LHCN-M2 (cell line): ENCODE data around the gene ARHGAP6. TPM values are rescaled to one million over a fixed set of nuclear protein-coding genes. Genes with fewer than 3 reads are reported as not detected.
"Not testable (repeated sequence)": the region's sequence is repeated elsewhere in the genome, so short reads cannot be mapped to it uniquely, and the experiment has no call there.

Source experiments
- DNase-seq: peaks from one replicate; pipeline ENCODE4 v3.0.0-alpha.2; 2012; ENCODE audit warnings: low read depth
- total RNA-seq: library from RNA; depleted of rRNA; stranded (reverse); fragments of >200 nt; gene quantifications from 2 replicates; pipeline ENCODE4 v1.2.3, GENCODE V29; 2014

The ARHGAP6 gene
- total RNA-seq, 1 experiment from 2014 or later = 5.2 TPM

- no peak for DNase-seq
These were observed 423.0 kb downstream of the ARHGAP6 start for GRCh38 chrX:11242704-11243103.

GRCh38 chrX:11241720-11242119 lies 424.0 kb downstream of the ARHGAP6 start:
- no peak for DNase-seq

- DNase-seq = peak; percentile 53
These were observed 426.5 kb downstream of the ARHGAP6 start for GRCh38 chrX:11239230-11239629.

- not testable (repeated sequence) for DNase-seq
These were observed 430.3 kb downstream of the ARHGAP6 start for GRCh38 chrX:11235377-11235776.

GRCh38 chrX:11215191-11215921 lies 450.4 kb downstream of the ARHGAP6 start:
- DNase-seq = no peak

GRCh38 chrX:11214346-11215190 lies 451.2 kb downstream of the ARHGAP6 start:
- no peak for DNase-seq

- no peak for DNase-seq
These were observed 453.0 kb downstream of the ARHGAP6 start for GRCh38 chrX:11212741-11213140.

GRCh38 chrX:11210415-11210801 lies 455.3 kb downstream of the ARHGAP6 start:
- peak; percentile 22 for DNase-seq

GRCh38 chrX:11209798-11210414 lies 455.8 kb downstream of the ARHGAP6 start:
- no peak for DNase-seq

- no peak for DNase-seq
These were observed 459.0 kb downstream of the ARHGAP6 start for GRCh38 chrX:11206716-11207115.

GRCh38 chrX:11205796-11206195 lies 459.9 kb downstream of the ARHGAP6 start:
- no peak for DNase-seq

- peak; percentile 50 for DNase-seq
These were observed 468.0 kb downstream of the ARHGAP6 start for GRCh38 chrX:11197671-11198070.

- DNase-seq = no peak
These were observed 469.2 kb downstream of the ARHGAP6 start for GRCh38 chrX:11196476-11196875.

GRCh38 chrX:11193035-11193469 lies 472.7 kb downstream of the ARHGAP6 start:
- peak; percentile 48 for DNase-seq

GRCh38 chrX:11190745-11191510 lies 474.8 kb downstream of the ARHGAP6 start:
- DNase-seq = no peak

- no peak for DNase-seq
These were observed 476.6 kb downstream of the ARHGAP6 start for GRCh38 chrX:11189097-11189496.

GRCh38 chrX:11188664-11189063 lies 477.1 kb downstream of the ARHGAP6 start:
- peak; percentile 69 for DNase-seq

- DNase-seq = no peak
These were observed 478.7 kb downstream of the ARHGAP6 start for GRCh38 chrX:11187001-11187400.

GRCh38 chrX:11185861-11186260 lies 479.9 kb downstream of the ARHGAP6 start:
- DNase-seq = no peak

- DNase-seq = no peak
These were observed 485.1 kb downstream of the ARHGAP6 start for GRCh38 chrX:11180571-11180970.

GRCh38 chrX:11172415-11172814 lies 493.3 kb downstream of the ARHGAP6 start:
- no peak for DNase-seq

GRCh38 chrX:11171956-11172355 lies 493.8 kb downstream of the ARHGAP6 start:
- DNase-seq = no peak
